Ovary (tissue), 3 donors: ENCODE results near the gene CTNNBL1.

Source experiments
- EP300 ChIP-seq: sonication (generic); formaldehyde crosslinking; IDR thresholded peaks from one replicate; pipeline ENCODE4 v1.6.1; 2017; ENCODE audit warnings: antibody characterized with exemption
- POLR2A ChIP-seq: fragments of 450-650 bp; IDR thresholded peaks from one replicate; pipeline ENCODE4 v1.6.1; 2017; ENCODE audit warnings: antibody characterized with exemption, mild to moderate bottlenecking, moderate library complexity
- TF ChIP-seq, protein P1 (sequence below), 3 donors: fragments of 450-650 bp in 2 of 3; fragments of 200-600 bp in 1 of 3; IDR thresholded peaks; one replicate each; pipeline versions ENCODE4 v1.5.1 to v1.8.0; 2016 to 2022; ENCODE audit warnings: antibody characterized with exemption in 3 of 3, mild to moderate bottlenecking in 1 of 3
- donor health status: DM: no; HTN: no; CAD: no.

DNA sequence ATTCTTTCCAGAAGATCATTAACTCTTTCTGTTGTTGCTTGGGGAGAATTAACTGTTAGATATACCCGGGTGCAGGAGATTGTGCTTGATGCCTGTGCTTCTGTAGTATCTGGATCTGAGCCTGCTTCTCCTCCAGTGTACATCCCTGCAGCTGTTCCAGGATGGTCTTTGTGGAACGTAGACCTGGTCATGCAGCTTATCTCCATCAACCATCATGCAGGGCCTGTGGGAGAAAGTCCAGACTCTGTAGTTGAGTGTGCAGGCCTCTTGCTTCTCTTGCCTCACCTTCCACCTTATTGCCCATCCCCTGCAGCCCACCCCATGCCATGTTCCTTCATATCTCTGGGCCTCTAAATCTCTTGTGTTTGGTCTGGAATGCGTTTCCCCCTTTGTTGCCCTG is 133.8 kb downstream of the CTNNBL1 start:
- TF ChIP-seq, protein P1, sequence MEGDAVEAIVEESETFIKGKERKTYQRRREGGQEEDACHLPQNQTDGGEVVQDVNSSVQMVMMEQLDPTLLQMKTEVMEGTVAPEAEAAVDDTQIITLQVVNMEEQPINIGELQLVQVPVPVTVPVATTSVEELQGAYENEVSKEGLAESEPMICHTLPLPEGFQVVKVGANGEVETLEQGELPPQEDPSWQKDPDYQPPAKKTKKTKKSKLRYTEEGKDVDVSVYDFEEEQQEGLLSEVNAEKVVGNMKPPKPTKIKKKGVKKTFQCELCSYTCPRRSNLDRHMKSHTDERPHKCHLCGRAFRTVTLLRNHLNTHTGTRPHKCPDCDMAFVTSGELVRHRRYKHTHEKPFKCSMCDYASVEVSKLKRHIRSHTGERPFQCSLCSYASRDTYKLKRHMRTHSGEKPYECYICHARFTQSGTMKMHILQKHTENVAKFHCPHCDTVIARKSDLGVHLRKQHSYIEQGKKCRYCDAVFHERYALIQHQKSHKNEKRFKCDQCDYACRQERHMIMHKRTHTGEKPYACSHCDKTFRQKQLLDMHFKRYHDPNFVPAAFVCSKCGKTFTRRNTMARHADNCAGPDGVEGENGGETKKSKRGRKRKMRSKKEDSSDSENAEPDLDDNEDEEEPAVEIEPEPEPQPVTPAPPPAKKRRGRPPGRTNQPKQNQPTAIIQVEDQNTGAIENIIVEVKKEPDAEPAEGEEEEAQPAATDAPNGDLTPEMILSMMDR (IDR thresholded peaks at IDR 0.05): no peak
- TF ChIP-seq POLR2A: no peak
- no peak for TF ChIP-seq EP300
